GM06990 (cell line): ENCODE results near the gene ZNF608.

ENCODE experiments used
- DNase-seq: peaks from one replicate; pipeline ENCODE4 v3.0.0-alpha.2; 2011; ENCODE audit not compliant: insufficient read length; ENCODE audit errors: extremely low read depth
- H3K27me3 ChIP-seq: replicated peaks from 2 replicates; pipeline ENCODE4 v1.6.0; 2011; ENCODE audit warnings: low read length; ENCODE audit not compliant: control insufficient read depth, insufficient read depth
- H3K36me3 ChIP-seq: 2 replicates; pipeline ENCODE4 v1.5.1; 2011; ENCODE audit warnings: low read length; ENCODE audit not compliant: control insufficient read depth, insufficient read depth
- H3K4me3 ChIP-seq: replicated peaks from 2 replicates; pipeline ENCODE4 v1.5.1; 2011; ENCODE audit warnings: low read depth, mild to moderate bottlenecking, control low read depth, low read length
- TF ChIP-seq, protein P1 (sequence below): IDR thresholded peaks from 2 replicates; pipeline ENCODE4 v1.5.1; 2011; ENCODE audit warnings: low read length, control low read depth, mild to moderate bottlenecking, inconsistent platforms; ENCODE audit not compliant: insufficient read depth, poor library complexity, severe bottlenecking

ZNF608 gene

GRCh38 chr5:124761010-124761409, 14.6 kb upstream of the ZNF608 start:
- no peaks in the 10 kb centered on the region for H3K27me3 ChIP-seq
- DNase-seq = no peak
- TF ChIP-seq, protein P1, sequence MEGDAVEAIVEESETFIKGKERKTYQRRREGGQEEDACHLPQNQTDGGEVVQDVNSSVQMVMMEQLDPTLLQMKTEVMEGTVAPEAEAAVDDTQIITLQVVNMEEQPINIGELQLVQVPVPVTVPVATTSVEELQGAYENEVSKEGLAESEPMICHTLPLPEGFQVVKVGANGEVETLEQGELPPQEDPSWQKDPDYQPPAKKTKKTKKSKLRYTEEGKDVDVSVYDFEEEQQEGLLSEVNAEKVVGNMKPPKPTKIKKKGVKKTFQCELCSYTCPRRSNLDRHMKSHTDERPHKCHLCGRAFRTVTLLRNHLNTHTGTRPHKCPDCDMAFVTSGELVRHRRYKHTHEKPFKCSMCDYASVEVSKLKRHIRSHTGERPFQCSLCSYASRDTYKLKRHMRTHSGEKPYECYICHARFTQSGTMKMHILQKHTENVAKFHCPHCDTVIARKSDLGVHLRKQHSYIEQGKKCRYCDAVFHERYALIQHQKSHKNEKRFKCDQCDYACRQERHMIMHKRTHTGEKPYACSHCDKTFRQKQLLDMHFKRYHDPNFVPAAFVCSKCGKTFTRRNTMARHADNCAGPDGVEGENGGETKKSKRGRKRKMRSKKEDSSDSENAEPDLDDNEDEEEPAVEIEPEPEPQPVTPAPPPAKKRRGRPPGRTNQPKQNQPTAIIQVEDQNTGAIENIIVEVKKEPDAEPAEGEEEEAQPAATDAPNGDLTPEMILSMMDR = no peak
- H3K36me3 ChIP-seq = no peaks in the 10 kb centered on the region
- H3K4me3 ChIP-seq = no peak overlapping the region

DNA sequence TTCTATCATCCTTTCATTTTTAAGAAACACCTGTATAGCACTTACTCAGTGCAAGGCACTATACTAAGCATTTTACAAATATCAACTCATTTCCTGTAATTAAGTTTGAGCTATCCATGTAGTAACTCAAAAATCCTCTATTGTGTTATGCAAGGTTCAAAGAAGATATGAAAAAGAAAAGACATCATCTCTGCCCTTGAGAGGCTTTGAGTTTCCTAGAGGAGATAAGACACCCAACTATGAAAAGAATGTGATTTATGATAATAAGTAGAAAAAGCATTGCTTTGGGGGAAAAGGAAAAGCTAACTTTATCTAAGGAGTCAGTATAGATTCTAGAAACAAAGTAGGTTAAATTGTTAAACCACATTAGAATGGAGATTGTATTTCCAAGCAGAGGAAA, 14.2 kb upstream of the ZNF608 start:
- Histone ChIP-seq H3K36me3 (no peaks in the 10 kb centered on the region), H3K4me3 (no peak overlapping the region), H3K27me3 (no peaks in the 10 kb centered on the region)
- TF ChIP-seq, protein P1 = no peak
- DNase-seq = no peak

DNA sequence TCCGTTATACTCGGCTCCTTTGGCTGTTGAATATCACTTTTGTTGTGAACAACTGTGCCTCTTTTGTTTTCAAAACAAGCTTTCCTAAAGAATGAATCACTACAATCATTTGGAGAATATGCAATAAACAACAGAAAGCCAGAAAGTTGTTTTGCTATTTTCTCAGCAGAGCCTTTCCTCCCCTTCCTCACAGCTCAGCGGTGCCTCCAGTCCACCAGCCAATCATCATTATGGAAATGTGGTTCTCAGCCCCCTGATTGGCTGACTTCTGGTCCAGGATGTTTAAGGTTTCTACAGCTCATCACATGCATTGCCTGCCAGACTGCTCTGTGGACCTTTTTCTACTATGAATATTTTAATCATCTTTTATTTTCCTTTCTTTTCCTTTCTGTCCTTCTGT, 9.1 kb upstream of the ZNF608 start:
- no peak overlapping the region for H3K4me3 ChIP-seq
- no peak for DNase-seq
- TF ChIP-seq, protein P1 = no peak
- no peaks in the 10 kb centered on the region for H3K36me3 ChIP-seq
- no peaks in the 10 kb centered on the region for H3K27me3 ChIP-seq

- TF ChIP-seq, protein P1 = no peak
These were observed 8.6 kb upstream of the ZNF608 start for GRCh38 chr5:124755041-124755440.

DNA sequence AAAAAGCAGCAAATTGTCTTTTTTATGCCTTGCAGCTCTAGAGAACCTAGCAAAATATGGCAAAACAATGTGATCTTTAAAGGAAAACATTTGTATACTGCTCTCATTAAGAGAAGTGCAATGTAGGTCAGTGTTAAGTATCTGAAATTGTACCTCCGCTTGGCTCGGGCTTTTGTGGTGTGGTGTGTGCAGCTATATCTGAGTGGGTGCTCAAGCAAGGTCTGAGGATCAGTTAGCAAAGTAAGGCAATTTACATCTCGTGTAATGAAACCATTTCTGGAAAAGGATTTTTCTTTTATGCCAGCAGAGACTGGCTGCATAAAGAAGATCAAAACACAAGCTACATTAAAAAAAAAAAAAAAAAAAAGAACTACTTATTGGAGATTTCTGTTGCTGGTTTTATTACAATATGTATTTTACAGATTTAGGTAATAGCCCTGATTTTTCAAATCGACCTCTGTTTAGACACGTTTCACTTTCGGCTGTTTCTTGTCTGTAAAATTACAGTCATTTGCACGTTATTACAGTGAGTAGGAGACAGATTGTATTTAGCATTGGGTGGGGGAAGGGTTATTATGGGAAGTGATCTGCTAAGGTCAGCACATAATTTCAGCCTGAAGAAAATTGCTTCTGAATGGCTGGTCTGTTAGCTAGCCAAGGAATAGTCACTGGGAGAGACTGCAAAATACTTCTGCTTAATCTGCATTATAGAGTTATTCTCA, 7.9 kb upstream of the ZNF608 start:
- TF ChIP-seq, protein P1 = no peak
- DNase-seq = no peak

More at GRCh38 chr5:124755041-124755440, 8.6 kb upstream of the ZNF608 start:
- no peak overlapping the region for H3K4me3 ChIP-seq
- no peak for DNase-seq
- no peaks in the 10 kb centered on the region for H3K36me3 ChIP-seq
- H3K27me3 ChIP-seq = no peaks in the 10 kb centered on the region

More for the DNA sequence above, 7.9 kb upstream of the ZNF608 start:
- Histone ChIP-seq H3K4me3 (no peak overlapping the region), H3K36me3 (no peaks in the 10 kb centered on the region), H3K27me3 (no peaks in the 10 kb centered on the region)
